SH-SY5Y (cell line): ENCODE data around the gene C5orf63.

Experiments
- GATA2 ChIP-seq: IDR thresholded peaks from 2 replicates; pipeline ENCODE4 v1.6.1; 2011; ENCODE audit warnings: mild to moderate bottlenecking, low read depth, low read length
- GATA3 ChIP-seq: IDR thresholded peaks from 2 replicates; pipeline ENCODE4 v1.6.1; 2011; ENCODE audit warnings: low read depth, mild to moderate bottlenecking, low read length, moderate library complexity

DNA sequence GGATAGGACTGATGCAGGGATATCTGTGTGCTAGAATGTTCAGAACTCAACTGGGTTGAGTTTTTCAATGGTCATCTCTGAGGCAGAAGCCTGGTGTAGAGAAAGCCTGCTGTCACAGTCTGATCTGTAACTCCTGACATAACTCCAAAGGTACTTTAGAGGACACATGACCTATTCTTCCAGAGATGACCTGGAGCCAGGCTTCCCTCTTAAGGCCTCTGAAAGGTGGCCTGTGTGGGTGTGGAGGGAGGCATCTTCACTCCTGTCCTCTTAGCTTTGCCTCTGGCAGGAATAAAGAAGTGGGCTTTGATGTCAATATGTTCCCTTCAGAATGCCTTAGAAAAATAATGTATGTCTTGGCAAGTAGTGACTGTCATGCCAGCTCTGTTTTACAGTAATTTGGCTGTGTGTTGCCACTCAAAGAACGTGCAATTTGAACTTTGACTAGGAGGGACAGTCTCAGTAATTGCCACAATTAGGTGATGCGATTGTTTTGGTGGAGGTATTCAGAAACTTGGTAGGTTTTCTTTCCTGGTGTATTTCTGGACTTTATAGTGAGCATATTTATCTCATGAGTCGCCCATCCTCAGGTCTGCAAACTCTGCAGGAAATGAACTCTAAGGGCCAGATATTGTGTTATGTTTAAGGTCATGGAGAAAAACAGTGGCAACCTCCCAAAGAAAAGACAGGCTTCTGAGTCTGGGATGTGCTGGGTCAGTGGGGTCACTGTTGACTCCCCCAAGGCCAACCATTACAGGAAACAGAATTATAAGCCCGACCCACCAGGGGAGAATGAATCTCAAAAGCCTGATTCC lies 3.2 kb upstream of the C5orf63 start:
- no peak for TF ChIP-seq GATA2
- TF ChIP-seq GATA3, result no peak
